DMS114 treated with DMSO at 0.1 percent for 48 hours (cell line): Measurements from ENCODE around the gene SYCE1.

Source experiments
- DNase-seq: peaks from one replicate; lab custom pipeline; 2025; ENCODE audit not compliant: unreplicated experiment; lab: John Stamatoyannopoulos, UW

SYCE1 gene

GRCh38 chr10:133516057-133516456, 49.3 kb downstream of the SYCE1 start:
- DNase-seq = no peak

DNA sequence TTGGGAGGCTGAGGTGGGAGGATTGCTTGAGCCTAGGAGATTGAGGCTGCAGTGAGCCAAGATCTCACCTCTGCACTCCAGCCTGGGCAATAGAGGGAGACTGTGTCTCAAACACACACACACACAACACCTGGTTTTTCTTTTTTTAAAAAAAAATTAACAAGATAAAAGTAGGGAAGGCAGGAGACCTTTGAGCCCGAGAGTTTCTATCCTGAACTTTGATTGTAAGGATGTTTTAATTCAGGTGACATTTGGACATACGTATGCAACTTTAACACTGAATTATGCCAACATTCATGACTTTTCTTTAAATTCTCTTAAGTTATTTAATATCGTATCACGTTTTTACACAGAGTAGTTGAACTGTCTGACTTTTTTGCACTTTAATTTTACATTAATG, 49.9 kb downstream of the SYCE1 start:
- DNase-seq = no peak

- no peak for DNase-seq
These were observed 53.4 kb downstream of the SYCE1 start for GRCh38 chr10:133511907-133512528.

- no peak for DNase-seq
These were observed 54.0 kb downstream of the SYCE1 start for GRCh38 chr10:133511408-133511807.

DNA sequence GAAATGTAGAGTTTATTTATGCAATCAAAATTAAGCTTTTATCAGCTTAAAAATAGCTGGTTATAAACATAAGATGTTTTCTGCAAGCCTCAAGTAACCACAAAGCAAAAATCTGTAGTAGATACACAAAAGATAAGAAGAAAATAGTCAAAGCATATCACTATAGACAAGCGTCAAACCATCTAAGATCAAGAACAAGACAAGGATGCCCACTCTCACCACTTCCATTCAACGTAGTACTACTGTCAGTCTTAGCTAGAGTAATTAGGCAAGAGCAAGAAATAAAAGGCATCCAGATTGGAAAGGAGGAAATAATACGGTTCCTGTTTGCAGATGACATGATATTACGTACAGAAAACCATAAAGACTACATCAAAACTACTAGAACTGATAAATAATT, 55.7 kb downstream of the SYCE1 start:
- no peak for DNase-seq
